ENCODE results near the gene EHD4.

GRCh38 chr15:42012928-42013482, 40.6 kb upstream of the EHD4 start:
- no peak for TF ChIP-seq CTCF (IDR thresholded peaks at IDR 0.05; ENCODE audit: borderline replicate concordance, extremely low read depth, low read length, poor library complexity, severe bottlenecking)
- no peak for TF ChIP-seq EZH2 (IDR thresholded peaks at IDR 0.05; ENCODE audit: borderline replicate concordance, low read depth, low read length, severe bottlenecking)

Measured in DND-41 (cell line).